ENCODE measurements around the gene SMAD6. TPM values are rescaled to one million over a fixed set of nuclear protein-coding genes. Genes with fewer than 3 reads are reported as not detected.

Gene SMAD6
- total and polyA plus RNA-seq, 10 of the 15 experiments (the other 5 are each of a cell fraction or from before 2014, with no cell fraction given), result under 0.01 to 0.10 (median 0.03) TPM; not detected in 7

GRCh38 chr15:66652806-66653205 is 49.2 kb upstream of the SMAD6 start (continued):
- TF ChIP-seq ZBTB40 (IDR thresholded peaks at IDR 0.05; ENCODE audit: borderline replicate concordance) (no peak), HCFC1 (IDR thresholded peaks at IDR 0.05; ENCODE audit: low read length) (no peak), NR2F1 (conservative IDR thresholded peaks at IDR 0.05) (no peak), POLR2A (IDR thresholded peaks at IDR 0.05; ENCODE audit: low read depth, low read length) (no peak), ATF3 (IDR thresholded peaks at IDR 0.05; ENCODE audit: borderline replicate concordance, extremely low read depth, low read depth, low read length) (no peak), ZNF384 (IDR thresholded peaks at IDR 0.05; ENCODE audit: borderline replicate concordance, low read depth, low read length) (no peak)

- Histone ChIP-seq H3K9ac (ENCODE audit: control insufficient read depth, insufficient read depth, low read length) (no peak overlapping the region), H4K20me1 (ENCODE audit: control insufficient read depth, insufficient read depth) (no peaks in the 10 kb centered on the region; the same call in 1 of the 2 replicates), H2AFZ (ENCODE audit: control insufficient read depth, low read depth, low read length) (no peak overlapping the region), H3K9me3 (replicated peaks; ENCODE audit: control insufficient read depth, insufficient read depth, low read length) (no peaks in the 10 kb centered on the region), H3K27ac (ENCODE audit: control insufficient read depth, insufficient read depth) (no peak overlapping the region), H3K4me3 (no peak overlapping the region), H3K27me3 (replicated peaks in 1 of 2; ENCODE audit: control insufficient read depth in 2 of 2, insufficient read depth in 2 of 2, low read length in 1 of 2) (peaks cover 0 to 3% of the 10 kb centered on the region in 2 experiments; a peak in 3 of 4 replicates), H3K4me1 (ENCODE audit: control insufficient read depth, insufficient read depth, low read length) (no peaks in the 10 kb centered on the region), H3K79me2 (ENCODE audit: control insufficient read depth, insufficient read depth, low read length) (no peaks in the 10 kb centered on the region), H3K36me3 (ENCODE audit: control insufficient read depth in 2 of 2, insufficient read depth in 2 of 2, low read length in 1 of 2) (no peaks in the 10 kb centered on the region), H3K4me2 (ENCODE audit: control insufficient read depth, insufficient read depth) (no peak overlapping the region)
- WGBS (ENCODE audit: insufficient coverage, insufficient replicate concordance, low lambda C conversion rate, missing lambda C conversion rate), result 57% methylated on average over 6 of the region's 6 CpGs
- in situ Hi-C loops (cut with MboI) (no loop called here), intact Hi-C loops (cut with micrococcal nuclease; ENCODE audit: unreplicated experiment) (no loop called here)
- ChIA-PET CTCF (no interaction called here), SMC1A (ENCODE audit: uncharacterized antibody, unreplicated experiment) (no interaction called here), POLR2A (no interaction called here), RAD21 (ENCODE audit: unreplicated experiment) (no interaction called here)
- no peak for FAIRE-seq
- BruUV-seq (replicated peaks), result no TSS peak
- no peak for DNase-seq (ENCODE audit: low read depth, low spot score)
- ATAC-seq, result no peak
- TF ChIP-seq CREM (IDR thresholded peaks at IDR 0.05; ENCODE audit: low read depth), result no peak
- no peak for TF ChIP-seq ZBTB33 (IDR thresholded peaks at IDR 0.05)
- TF ChIP-seq POLR2AphosphoS2 (IDR thresholded peaks at IDR 0.05; ENCODE audit: low read depth, low read length), result no peak
- no peak for TF ChIP-seq NR2C2 (IDR thresholded peaks at IDR 0.05; ENCODE audit: borderline replicate concordance, control insufficient read depth, insufficient read length, low read depth)
- no peak for TF ChIP-seq CHD2 (IDR thresholded peaks at IDR 0.05; ENCODE audit: borderline replicate concordance, low read depth, low read length)
- TF ChIP-seq ATF3 (IDR thresholded peaks at IDR 0.05; ENCODE audit: borderline replicate concordance, extremely low read depth, low read depth, low read length), result no peak
- no peak for TF ChIP-seq EP300 (IDR thresholded peaks at IDR 0.05; ENCODE audit: borderline replicate concordance in 1 of 2, control insufficient read depth in 1 of 2, low read depth in 2 of 2, low read length in 2 of 2)
- no peak for TF ChIP-seq ZBTB4 (CRISPR knock-in tag; IDR thresholded peaks at IDR 0.05)
These were observed 48.6 kb upstream of the SMAD6 start for GRCh38 chr15:66653398-66653797.

Measured in GM12878 (cell line).